Naive B cell (primary cell): ENCODE measurements around the gene YWHAH. TPM values are rescaled to one million over a fixed set of nuclear protein-coding genes. Genes with fewer than 3 reads are reported as not detected.

Experiments
- ATAC-seq, 2 donors: fragments of 150-1000 bp; cut with Tn5 transposase; 2 replicates each; pipeline ENCODE4 v1.10.0; 2021; ENCODE audit warnings: low read depth in 2 of 2, mild to moderate bottlenecking in 2 of 2, moderate library complexity in 2 of 2
- DNase-seq: peaks from one replicate; pipeline ENCODE4 v3.0.0; 2022
- H3K27ac Mint-ChIP-seq, 6 donors: one replicate each; pipeline ENCODE4 v1.8.0; 2020 to 2022; ENCODE audit warnings: mild to moderate bottlenecking in 6 of 6, mixed read lengths in 6 of 6, moderate library complexity in 5 of 6, inconsistent platforms in 2 of 6
- H3K27me3 Mint-ChIP-seq, 3 donors: one replicate each; pipeline ENCODE4 v1.8.0; 2021 to 2022; ENCODE audit warnings: mixed read lengths in 3 of 3, mild to moderate bottlenecking in 1 of 3
- H3K36me3 Mint-ChIP-seq, 2 donors: one replicate each; pipeline ENCODE4 v1.8.0; 2020 to 2022; ENCODE audit warnings: mixed read lengths in 2 of 2, inconsistent platforms in 1 of 2, mild to moderate bottlenecking in 1 of 2
- H3K4me1 Mint-ChIP-seq, 3 donors: one replicate each; pipeline ENCODE4 v1.8.0; 2020 to 2022; ENCODE audit warnings: mixed read lengths in 3 of 3, inconsistent platforms in 1 of 3, mild to moderate bottlenecking in 1 of 3, moderate library complexity in 1 of 3
- H3K4me3 Mint-ChIP-seq, 8 donors: one replicate each; pipeline ENCODE4 v1.8.0; 2020 to 2022; ENCODE audit warnings: mild to moderate bottlenecking in 8 of 8, mixed read lengths in 8 of 8, moderate library complexity in 8 of 8, inconsistent platforms in 2 of 8
- H3K9me3 Mint-ChIP-seq, 7 donors: one replicate each; pipeline ENCODE4 v1.8.0; 2020 to 2022; ENCODE audit warnings: mixed read lengths in 7 of 7, mild to moderate bottlenecking in 5 of 7, inconsistent platforms in 2 of 7, moderate library complexity in 1 of 7
- polyA plus RNA-seq, 6 donors: library from polyadenylated mRNA; unstranded; fragments of 300-500 nt; fragmentation: Illumina TruSeq; gene quantifications; one replicate each; pipeline ENCODE4 v1.2.3, GENCODE V29; 2021; ENCODE audit warnings: low read depth in 6 of 6

YWHAH gene
- polyA plus RNA-seq, 6 donors from 2014 or later: 35.2 to 81.0 (median 55.7) TPM

DNA sequence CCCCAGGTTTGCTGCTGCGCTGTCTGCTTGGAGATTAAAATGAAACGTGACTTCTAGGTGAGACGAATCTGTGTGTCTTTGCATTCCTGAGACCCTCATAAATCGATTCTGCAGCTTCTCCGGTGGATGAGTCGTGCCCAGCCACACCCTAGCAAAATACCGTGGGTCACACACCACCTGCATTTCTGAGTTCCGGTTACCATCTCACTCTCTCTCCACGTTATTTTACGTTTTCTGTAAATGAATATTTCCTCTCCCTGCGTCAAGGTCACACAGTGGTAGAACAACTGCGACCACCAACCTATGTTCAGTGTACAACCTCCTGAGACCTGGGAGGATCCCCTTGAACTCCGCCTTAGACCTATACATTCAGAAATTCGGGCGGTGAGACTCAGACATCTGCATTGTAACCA is 1.1 kb downstream of the YWHAH start:
- ATAC-seq: peak in 1 of 2 donors; percentile 8
- peaks cover 11 to 20% (median 18%) of the 10 kb centered on the region in 3 donors for H3K4me1 Mint-ChIP-seq
- no peaks in the 10 kb centered on the region for H3K36me3 Mint-ChIP-seq
- H3K9me3 Mint-ChIP-seq: no peaks in the 10 kb centered on the region
- peak; percentile 27 for DNase-seq
- no peaks in the 10 kb centered on the region for H3K27me3 Mint-ChIP-seq
- H3K27ac Mint-ChIP-seq: no peak overlapping the region
- H3K4me3 Mint-ChIP-seq: no peak overlapping the region

DNA sequence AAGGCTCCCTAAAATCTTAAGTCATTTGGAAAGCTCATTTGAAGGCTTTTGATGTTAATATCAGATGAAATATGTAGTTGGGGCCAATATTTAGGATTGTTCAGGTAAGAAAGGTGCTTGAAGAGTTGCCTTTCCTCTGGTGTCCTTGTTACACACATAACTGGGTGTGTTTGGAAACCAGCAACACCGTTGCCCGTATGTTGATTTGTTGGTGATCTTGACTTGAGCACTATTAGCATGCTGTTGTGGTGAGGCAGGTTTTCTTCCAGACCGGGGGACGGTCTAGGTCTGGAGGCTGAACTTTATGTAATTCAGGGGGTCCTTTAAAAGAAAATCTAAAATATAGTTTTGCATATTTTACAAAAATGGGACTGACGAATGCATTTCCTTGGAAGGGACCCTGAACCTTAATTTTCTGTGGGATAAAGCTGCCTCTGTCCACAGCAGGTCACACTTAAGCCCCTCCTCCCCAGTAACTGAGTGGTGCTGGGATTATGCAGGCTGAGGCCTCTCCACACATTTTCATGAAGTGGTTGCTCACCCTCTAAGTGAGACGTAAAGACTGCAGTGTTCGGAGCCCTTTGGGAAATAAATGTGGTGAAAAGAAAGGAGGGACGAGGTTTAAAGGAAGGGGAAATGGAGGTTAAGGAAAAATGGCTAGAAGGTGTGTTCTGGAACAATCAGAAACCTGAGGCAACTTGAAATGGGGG is 1.8 kb downstream of the YWHAH start:
- peaks cover 12 to 23% (median 20%) of the 10 kb centered on the region in 3 donors for H3K4me1 Mint-ChIP-seq
- DNase-seq: no peak

DNA sequence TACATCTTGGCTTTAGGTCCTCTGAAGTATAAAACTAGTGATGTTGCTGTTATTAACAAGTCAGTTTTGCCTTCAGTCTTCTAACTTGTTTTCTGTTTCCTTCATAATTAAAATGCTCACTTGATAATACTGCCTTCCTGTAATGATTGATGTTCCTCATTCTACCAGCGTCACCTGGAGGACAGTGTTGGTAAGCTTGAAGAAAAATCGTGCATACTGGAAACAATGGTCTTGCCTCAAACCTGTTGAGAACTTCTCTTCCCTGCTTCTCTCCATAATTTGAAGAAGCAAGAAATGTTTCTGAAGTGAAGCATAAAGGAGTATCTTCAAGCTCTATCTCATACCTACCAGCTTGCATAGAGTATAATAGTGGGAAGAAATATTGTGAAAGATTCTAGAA is 3.0 kb downstream of the YWHAH start:
- H3K27me3 Mint-ChIP-seq: no peaks in the 10 kb centered on the region

More for the DNA sequence above, 1.8 kb downstream of the YWHAH start:
- Mint-ChIP-seq H3K4me3 (no peak overlapping the region), H3K36me3 (no peaks in the 10 kb centered on the region), H3K9me3 (no peaks in the 10 kb centered on the region), H3K27ac (no peak overlapping the region), H3K27me3 (no peaks in the 10 kb centered on the region)
- no peak for ATAC-seq

DNA sequence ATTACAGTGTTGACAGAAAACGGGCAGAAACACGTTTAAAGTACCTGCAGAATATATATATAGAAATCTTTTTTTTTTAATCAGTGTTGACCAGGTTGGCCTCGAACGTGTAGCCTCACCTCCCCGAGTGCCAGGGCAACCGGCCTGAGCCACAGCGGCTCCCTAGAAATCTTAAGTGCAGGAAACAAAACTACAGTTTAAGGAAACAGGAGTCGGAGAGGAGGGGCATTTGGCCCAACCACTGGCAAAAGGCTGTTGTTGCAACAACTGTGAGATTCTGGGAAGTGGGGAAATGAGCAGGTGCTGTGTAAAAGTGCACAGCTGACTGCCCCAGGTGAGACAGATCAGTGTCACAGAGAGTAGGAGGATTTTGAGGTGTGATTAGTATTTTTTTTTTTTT is 3.7 kb downstream of the YWHAH start:
- no peak for DNase-seq
- Mint-ChIP-seq H3K4me3 (no peak overlapping the region), H3K27ac (peak overlapping the region in 1 of 6 donors; percentile 80)

More for the DNA sequence above, 3.0 kb downstream of the YWHAH start:
- no peaks in the 10 kb centered on the region for H3K9me3 Mint-ChIP-seq
- ATAC-seq (peak in 1 of 2 donors; percentile 26), DNase-seq (peak; percentile 44)
- peak overlapping the region in 4 of 8 donors; percentile 13 to 65 (median 43) for H3K4me3 Mint-ChIP-seq
- H3K27ac Mint-ChIP-seq: peak overlapping the region in 4 of 6 donors; percentile 7 to 71 (median 35)
- no peaks in the 10 kb centered on the region for H3K36me3 Mint-ChIP-seq
- peaks cover 12 to 30% (median 24%) of the 10 kb centered on the region in 3 donors for H3K4me1 Mint-ChIP-seq

DNA sequence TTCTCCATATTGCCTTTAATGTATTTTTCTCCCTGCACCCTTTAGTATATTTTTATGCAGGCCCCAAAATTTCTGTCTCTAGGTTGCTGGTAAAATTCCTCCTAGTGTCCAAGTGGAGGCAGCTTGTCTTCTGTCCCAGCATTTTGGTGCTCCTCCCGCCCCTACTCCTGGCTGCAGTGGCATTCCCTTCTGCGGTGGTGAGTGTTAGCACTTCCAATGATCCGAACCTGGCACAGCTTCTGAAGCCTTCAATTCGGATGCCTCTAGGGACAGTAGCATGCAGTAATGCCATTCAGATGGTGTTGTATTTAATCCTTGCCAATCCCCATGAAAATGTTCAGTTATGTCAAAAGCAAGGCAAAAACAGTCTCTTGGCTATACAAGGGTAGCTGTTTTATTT is 5.9 kb downstream of the YWHAH start:
- no peaks in the 10 kb centered on the region for H3K27me3 Mint-ChIP-seq
- H3K4me1 Mint-ChIP-seq: peaks cover 20 to 38% (median 30%) of the 10 kb centered on the region in 3 donors
- H3K36me3 Mint-ChIP-seq: no peaks in the 10 kb centered on the region
- ATAC-seq (no peak), DNase-seq (no peak)
- no peak overlapping the region for H3K27ac Mint-ChIP-seq
- H3K4me3 Mint-ChIP-seq: no peak overlapping the region
- no peaks in the 10 kb centered on the region for H3K9me3 Mint-ChIP-seq

More for the DNA sequence above, 3.7 kb downstream of the YWHAH start:
- Mint-ChIP-seq H3K9me3 (no peaks in the 10 kb centered on the region), H3K4me1 (peaks cover 13 to 30% (median 18%) of the 10 kb centered on the region in 3 donors), H3K27me3 (no peaks in the 10 kb centered on the region), H3K36me3 (no peaks in the 10 kb centered on the region)
- ATAC-seq: no peak

DNA sequence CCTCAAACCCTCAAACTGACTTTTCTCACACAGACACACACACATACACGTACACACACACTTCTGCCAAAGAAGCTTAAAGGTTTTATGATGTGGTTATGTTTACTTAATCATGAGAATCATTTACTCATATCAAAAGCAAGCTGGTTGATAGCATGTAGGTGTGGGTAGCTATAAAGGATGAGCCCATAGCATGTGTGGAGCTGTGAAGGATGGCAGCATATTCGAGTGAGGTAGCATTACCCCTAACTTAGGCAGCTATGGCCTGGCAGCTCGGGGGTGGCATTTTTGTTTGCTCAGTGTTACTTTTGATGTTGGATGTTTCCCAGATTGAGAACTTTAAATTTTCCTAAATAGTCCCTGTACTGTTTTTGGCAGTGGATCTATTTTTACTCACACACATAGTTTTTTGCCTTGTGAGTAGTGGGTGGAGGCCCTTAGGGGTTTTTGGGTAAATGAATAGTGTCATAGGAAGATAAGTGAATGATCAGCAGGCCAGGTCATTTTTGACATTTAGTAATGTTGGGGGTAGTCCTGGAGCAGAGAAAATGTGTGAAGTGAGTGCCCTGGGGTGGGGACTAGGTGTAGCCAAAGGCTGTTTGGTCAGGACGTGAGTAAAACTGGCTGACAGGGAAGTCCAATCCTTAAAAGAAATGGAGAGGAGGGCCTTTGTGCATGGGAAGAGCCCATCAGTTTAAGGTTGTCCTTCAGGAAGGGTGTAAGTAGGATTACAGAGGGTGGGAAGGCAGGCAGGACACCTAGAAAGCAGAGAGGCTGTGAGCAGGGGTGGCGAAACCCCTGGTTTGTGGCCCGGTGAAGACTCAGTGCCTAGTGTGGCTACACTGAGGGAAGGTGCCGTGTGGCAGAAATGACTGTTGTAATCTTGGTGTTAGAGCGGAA is 7.1 kb downstream of the YWHAH start:
- no peaks in the 10 kb centered on the region for H3K27me3 Mint-ChIP-seq
- peaks cover 20 to 38% (median 30%) of the 10 kb centered on the region in 3 donors for H3K4me1 Mint-ChIP-seq
- H3K27ac Mint-ChIP-seq: peak overlapping the region in 4 of 6 donors; percentile 42 to 64 (median 49)
- H3K4me3 Mint-ChIP-seq: no peak overlapping the region
- no peaks in the 10 kb centered on the region for H3K9me3 Mint-ChIP-seq
- ATAC-seq (no peak), DNase-seq (no peak)
- H3K36me3 Mint-ChIP-seq: peaks cover 0 to 8% of the 10 kb centered on the region in 2 donors

DNA sequence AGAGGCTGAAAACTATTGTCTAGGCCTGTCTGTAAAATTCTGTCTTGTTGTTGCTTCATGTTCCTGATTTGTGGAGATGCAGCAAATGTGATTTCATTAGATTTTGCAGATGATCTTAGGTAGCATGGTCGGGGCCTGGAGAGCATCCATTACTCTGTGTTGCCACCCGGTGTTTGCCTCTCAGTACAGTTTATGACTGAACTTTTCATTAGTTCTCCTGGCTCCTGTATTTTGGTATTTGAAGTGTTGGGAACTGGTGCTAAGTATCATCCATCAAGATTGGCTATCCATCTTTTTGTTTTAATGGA is 7.7 kb downstream of the YWHAH start:
- Mint-ChIP-seq H3K36me3 (peaks cover 5 to 14% of the 10 kb centered on the region in 2 donors), H3K27ac (peak overlapping the region in 1 of 6 donors; percentile 42), H3K4me1 (peaks cover 18 to 37% (median 29%) of the 10 kb centered on the region in 3 donors), H3K9me3 (no peaks in the 10 kb centered on the region), H3K27me3 (no peaks in the 10 kb centered on the region), H3K4me3 (no peak overlapping the region)
- DNase-seq: no peak
- no peak for ATAC-seq

DNA sequence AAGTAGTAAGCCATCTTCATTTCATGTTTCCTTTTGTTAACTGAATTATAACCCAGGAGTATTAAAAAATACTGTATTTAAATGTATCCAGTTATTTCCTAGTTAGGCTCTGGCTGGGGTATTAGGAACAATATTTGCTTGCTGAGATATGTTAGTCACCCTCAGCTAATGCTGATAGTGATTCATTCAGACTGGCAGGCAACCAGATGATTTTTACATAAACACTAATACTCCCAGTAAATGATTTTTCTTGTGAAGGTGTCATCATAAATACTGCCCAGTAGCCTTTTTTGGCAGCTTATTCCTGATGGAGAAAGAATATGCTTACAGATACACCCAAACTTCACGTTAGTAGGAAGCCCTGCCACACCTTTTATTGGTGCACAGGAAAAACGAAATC is 8.1 kb downstream of the YWHAH start:
- no peak overlapping the region for H3K4me3 Mint-ChIP-seq
- no peak for ATAC-seq

DNA sequence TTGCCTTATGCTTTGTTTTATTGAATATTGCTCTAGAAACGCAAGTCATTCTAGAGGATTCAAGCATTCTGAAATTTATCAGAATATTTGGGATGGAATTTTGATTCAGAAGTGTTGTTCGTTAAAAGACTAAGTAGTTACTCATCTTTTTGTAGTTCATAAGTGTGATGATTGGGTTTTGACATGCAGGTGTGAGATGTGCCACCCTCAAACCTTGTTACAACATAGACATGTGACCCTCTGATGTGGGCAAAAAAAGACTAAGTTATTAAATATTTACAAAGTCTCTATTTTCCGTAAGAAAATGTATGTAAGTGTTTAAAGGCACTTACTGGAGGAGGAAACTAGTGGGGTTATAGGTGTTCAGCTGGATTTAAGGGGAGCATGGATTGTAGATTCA is 8.9 kb downstream of the YWHAH start:
- Mint-ChIP-seq H3K27me3 (no peaks in the 10 kb centered on the region), H3K4me1 (peaks cover 14 to 31% (median 24%) of the 10 kb centered on the region in 3 donors), H3K4me3 (no peak overlapping the region), H3K9me3 (no peaks in the 10 kb centered on the region), H3K36me3 (peaks cover 11 to 16% of the 10 kb centered on the region in 2 donors), H3K27ac (no peak overlapping the region)
- ATAC-seq: no peak
- DNase-seq: no peak

More for the DNA sequence above, 8.1 kb downstream of the YWHAH start:
- DNase-seq: no peak
- Mint-ChIP-seq H3K9me3 (no peaks in the 10 kb centered on the region), H3K4me1 (peaks cover 14 to 33% (median 25%) of the 10 kb centered on the region in 3 donors), H3K27ac (peak overlapping the region in 1 of 6 donors; percentile 42), H3K27me3 (no peaks in the 10 kb centered on the region), H3K36me3 (peaks cover 8 to 16% of the 10 kb centered on the region in 2 donors)

DNA sequence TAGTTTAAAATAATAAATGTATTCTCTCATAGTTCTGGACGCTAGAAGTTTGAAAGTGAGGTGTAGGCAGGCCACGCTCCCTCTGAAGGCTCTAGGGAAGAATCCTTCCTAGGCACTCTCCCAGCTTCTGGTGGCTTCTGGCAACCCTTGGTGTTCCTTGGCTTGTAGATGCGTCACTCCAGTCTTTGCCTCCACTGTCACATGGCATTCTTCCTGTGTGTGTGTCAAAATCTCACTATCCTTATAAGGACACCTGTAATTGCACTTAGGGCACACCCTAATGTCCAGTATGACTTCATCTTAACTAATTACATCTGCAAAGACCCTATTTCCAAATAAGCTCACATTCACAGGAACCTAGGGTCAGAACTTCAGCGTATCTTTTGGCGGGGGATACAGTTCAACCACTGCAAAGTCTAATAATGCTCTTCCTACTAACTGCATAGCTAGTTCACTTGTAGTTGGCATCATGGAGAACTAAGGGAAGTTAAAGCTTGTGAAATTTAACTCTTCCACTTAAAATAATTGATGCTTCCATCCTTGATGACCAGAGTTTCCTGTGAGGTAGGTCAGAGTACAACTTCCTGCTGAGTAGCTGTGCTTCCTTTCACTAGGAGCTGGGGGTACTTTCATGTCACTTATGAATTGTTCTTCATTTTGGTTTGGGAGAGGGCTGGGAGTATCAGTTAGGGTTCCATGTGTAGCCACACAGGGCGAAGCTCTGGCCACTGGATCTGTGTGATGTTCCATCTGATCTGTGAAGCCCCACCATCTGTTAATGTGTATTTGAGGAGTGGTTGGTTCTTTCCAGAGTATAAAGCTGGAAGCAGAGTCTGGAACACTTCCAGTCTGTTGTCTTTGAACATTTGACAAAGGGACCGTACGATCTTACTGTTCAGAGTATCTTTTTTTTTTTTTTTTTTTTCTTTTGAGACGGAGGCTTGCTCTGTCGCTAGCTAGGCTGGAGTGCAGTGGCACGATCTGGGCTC is 10.5 kb downstream of the YWHAH start:
- ATAC-seq: no peak
- Mint-ChIP-seq H3K4me3 (peak overlapping the region in 1 of 8 donors; percentile 44), H3K27me3 (no peaks in the 10 kb centered on the region), H3K4me1 (peaks cover 14 to 31% (median 24%) of the 10 kb centered on the region in 3 donors), H3K27ac (peak overlapping the region in 3 of 6 donors; percentile 8 to 54 (median 19)), H3K36me3 (peaks cover 11 to 16% of the 10 kb centered on the region in 2 donors), H3K9me3 (no peaks in the 10 kb centered on the region)
- DNase-seq: no peak

DNA sequence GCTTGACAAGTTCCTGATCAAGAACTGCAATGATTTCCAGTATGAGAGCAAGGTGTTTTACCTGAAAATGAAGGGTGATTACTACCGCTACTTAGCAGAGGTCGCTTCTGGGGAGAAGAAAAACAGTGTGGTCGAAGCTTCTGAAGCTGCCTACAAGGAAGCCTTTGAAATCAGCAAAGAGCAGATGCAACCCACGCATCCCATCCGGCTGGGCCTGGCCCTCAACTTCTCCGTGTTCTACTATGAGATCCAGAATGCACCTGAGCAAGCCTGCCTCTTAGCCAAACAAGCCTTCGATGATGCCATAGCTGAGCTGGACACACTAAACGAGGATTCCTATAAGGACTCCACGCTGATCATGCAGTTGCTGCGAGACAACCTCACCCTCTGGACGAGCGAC is 12.0 kb downstream of the YWHAH start:
- DNase-seq (no peak), ATAC-seq (no peak)
- Mint-ChIP-seq H3K27me3 (no peaks in the 10 kb centered on the region), H3K27ac (no peak overlapping the region), H3K4me3 (no peak overlapping the region), H3K36me3 (peaks cover 11 to 16% of the 10 kb centered on the region in 2 donors), H3K4me1 (peaks cover 14 to 24% (median 20%) of the 10 kb centered on the region in 3 donors), H3K9me3 (no peaks in the 10 kb centered on the region)

DNA sequence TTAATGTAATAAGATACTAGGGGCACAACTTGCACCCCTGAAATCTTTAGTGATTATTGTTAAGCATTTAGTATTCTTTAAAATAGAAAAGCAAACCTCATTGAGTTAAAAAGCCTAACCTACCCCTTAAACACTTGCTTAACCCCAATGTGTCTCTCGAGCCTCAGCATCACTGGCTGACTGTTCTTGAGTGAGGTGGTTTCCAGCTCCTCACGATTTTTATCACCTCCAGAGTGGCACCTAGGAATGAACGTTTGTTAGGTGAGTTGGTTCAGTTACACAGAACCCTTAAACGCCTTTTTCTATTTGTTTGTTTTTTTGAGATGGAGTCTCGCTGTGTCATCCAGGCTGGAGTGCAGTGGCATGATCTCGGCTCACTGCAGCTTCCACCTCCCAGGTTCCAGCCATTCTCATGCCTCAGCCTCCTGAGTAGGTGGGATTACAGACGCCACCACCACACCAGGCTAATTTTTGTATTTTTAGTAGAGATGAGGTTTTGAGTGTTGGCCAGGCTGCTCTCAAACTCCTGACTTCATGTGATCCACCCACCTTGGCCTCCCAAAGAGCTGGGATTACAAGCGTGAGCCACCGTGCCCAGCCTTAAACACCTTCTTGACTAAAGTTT is 13.7 kb downstream of the YWHAH start:
- H3K36me3 Mint-ChIP-seq: peaks cover 11 to 16% of the 10 kb centered on the region in 2 donors
- peak overlapping the region in 2 of 6 donors; percentile 28 to 43 for H3K27ac Mint-ChIP-seq
- ATAC-seq: no peak
- H3K9me3 Mint-ChIP-seq: no peaks in the 10 kb centered on the region
- peaks cover 10 to 18% (median 17%) of the 10 kb centered on the region in 3 donors for H3K4me1 Mint-ChIP-seq
- no peak overlapping the region for H3K4me3 Mint-ChIP-seq
- H3K27me3 Mint-ChIP-seq: no peaks in the 10 kb centered on the region
- no peak for DNase-seq
